Activated naive CD8-positive, alpha-beta T cell treated with anti-CD3 and anti-CD28 coated beads for 36 hours (primary cell): ENCODE data around the gene JADE1. TPM values are rescaled to one million over a fixed set of nuclear protein-coding genes. Genes with fewer than 3 reads are reported as not detected.

ENCODE experiments used
- DNase-seq: peaks from one replicate; pipeline ENCODE4 v3.0.0; 2021
- H3K27ac Mint-ChIP-seq: one replicate; pipeline ENCODE4 v1.8.0; 2022; ENCODE audit warnings: mild to moderate bottlenecking, moderate library complexity, mixed read lengths
- H3K27me3 Mint-ChIP-seq: one replicate; pipeline ENCODE4 v1.8.0; 2022; ENCODE audit warnings: mild to moderate bottlenecking, mixed read lengths
- H3K36me3 Mint-ChIP-seq: one replicate; pipeline ENCODE4 v1.8.0; 2021; ENCODE audit warnings: mild to moderate bottlenecking, mixed read lengths
- H3K4me1 Mint-ChIP-seq: one replicate; pipeline ENCODE4 v1.8.0; 2021; ENCODE audit warnings: mixed read lengths
- H3K4me3 Mint-ChIP-seq: one replicate; pipeline ENCODE4 v1.8.0; 2022; ENCODE audit warnings: mild to moderate bottlenecking, moderate library complexity, mixed read lengths
- H3K9me3 Mint-ChIP-seq: one replicate; pipeline ENCODE4 v1.8.0; 2022; ENCODE audit warnings: mixed read lengths
- total RNA-seq, 2 experiments: library from RNA; stranded (reverse); gene quantifications; one replicate each; pipeline ENCODE4 v1.2.3, GENCODE V29; 2021

The JADE1 gene
- total RNA-seq, 2 experiments from 2014 or later = 29.7 to 31.5 TPM

DNA sequence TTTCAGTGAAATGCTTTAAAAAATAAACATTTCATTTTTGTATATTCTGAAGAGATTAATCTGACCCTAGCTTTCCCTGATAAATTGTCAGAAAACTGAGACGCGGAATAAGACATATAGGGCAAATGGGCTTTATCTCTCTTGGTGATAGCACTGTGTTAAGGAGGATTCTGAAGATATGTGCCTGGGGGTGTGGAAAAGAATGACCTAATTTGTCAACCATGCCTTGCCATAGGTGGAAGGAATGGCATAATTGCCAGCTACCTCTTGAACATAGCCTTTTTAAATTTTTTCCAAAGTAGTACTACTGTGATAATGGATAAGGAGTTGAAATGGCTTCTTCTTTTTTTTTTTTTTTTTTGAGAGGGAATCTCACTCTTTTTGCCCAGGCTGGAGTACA is 11.7 kb downstream of the JADE1 start:
- Mint-ChIP-seq H3K4me3 (no peak overlapping the region), H3K36me3 (peaks cover 28% of the 10 kb centered on the region), H3K27me3 (no peaks in the 10 kb centered on the region), H3K9me3 (no peaks in the 10 kb centered on the region), H3K27ac (no peak overlapping the region), H3K4me1 (peaks cover 69% of the 10 kb centered on the region)
- DNase-seq = no peak

DNA sequence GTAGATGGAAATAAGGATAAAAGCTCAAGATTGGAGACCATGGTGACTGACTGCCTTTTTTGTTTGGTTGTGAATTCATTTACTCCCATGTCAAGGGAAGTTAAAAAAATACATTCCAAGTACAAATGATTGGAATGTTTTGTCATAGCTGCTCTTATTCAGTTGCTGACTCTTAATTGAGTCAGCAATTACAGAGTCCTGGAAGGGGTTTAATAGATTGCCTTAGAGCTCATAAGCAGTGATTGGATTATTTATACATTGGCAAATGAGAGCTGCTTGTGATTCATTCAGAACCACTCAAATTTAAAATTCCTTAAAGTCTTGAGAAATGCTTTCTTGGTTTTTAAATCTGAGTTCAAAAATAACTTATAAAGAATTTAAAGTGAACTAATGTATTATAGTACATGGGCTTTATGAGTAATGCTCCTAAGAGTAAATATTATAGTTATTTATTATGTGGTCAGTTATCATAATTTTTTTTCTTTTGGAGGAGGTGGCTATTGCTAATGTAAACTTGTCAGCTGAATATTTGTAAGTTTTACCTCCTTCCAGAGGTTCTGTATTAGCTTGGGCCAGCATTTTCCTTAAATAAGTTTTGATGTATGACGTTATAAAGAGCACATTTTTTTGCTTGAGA is 13.6 kb downstream of the JADE1 start:
- H3K36me3 Mint-ChIP-seq = peaks cover 33% of the 10 kb centered on the region
- DNase-seq = no peak
- no peaks in the 10 kb centered on the region for H3K27me3 Mint-ChIP-seq
- H3K4me3 Mint-ChIP-seq = no peak overlapping the region
- peaks cover 74% of the 10 kb centered on the region for H3K4me1 Mint-ChIP-seq
- H3K9me3 Mint-ChIP-seq = no peaks in the 10 kb centered on the region
- no peak overlapping the region for H3K27ac Mint-ChIP-seq

DNA sequence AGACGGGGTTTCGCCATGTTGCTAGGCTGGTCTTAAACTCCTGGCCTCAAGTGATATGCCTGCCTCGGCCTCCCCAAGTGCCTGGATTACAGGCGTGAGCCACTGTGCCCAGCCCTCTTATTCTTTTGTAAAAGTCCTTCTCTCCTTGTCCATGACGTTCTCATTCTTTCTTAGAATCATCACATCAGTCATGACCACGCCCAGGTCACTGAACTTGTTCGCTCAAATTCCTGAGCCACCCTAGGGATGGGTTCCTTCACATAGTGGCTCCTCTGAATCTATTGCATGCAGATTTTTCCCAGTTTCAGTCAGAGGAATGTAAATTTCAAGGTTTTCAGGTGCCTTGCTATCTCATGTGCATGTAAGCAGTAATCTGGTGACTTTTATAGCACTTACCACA is 15.7 kb downstream of the JADE1 start:
- Mint-ChIP-seq H3K36me3 (peaks cover 38% of the 10 kb centered on the region), H3K4me1 (peaks cover 67% of the 10 kb centered on the region), H3K9me3 (no peaks in the 10 kb centered on the region), H3K27ac (no peak overlapping the region), H3K27me3 (no peaks in the 10 kb centered on the region), H3K4me3 (no peak overlapping the region)
- DNase-seq = no peak

DNA sequence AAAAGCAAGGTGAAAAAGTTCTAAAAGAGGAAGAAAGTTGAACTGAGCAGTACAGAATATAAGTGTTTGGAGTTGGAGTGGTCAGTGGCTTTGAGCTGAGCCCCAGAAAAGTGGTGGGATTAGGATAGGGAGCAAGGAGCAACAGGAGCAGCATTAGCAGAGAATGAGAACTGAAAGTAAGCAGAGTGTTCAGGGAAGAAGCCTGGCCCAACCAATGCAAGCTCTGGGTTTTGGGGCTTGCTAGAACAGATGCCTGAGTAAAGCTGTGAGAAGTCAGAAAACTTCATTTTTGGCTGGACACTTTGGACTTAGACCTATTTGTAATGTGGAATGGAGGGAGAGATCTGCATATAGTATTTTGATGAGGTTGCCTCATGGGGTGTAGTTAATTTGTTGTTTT is 17.8 kb downstream of the JADE1 start:
- Mint-ChIP-seq H3K27ac (no peak overlapping the region), H3K9me3 (no peaks in the 10 kb centered on the region), H3K4me1 (peaks cover 63% of the 10 kb centered on the region), H3K4me3 (no peak overlapping the region), H3K27me3 (no peaks in the 10 kb centered on the region), H3K36me3 (peaks cover 38% of the 10 kb centered on the region)
- no peak for DNase-seq

DNA sequence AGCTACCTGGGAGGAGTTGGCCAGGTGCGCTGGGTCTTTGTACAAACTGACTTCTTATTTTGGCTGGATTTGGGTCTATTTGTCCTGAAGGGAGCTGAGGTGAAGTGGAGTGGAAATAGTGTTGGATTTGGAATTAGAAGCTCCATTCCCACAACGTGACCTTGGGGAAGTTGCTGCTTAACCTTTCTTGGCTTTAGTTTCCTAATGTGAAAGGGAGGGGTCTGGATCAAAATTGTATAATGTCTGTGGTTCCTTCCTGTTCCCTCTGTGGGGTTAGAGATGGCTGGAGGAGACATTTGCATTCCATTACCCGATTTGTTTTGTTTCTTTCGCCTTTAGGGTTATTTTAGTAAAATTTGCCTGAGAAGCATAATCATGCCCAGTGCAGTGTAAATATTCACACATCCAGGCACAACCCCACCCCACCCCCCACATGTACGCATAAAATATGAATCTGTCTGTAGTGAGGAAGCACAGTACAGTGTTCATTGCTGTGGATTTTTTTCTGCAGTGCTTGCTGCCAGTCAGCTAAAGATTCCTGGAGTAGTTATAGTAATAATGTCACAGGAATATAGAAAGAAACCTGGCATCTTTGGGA is 21.5 kb downstream of the JADE1 start:
- peaks cover 39% of the 10 kb centered on the region for H3K36me3 Mint-ChIP-seq
- no peaks in the 10 kb centered on the region for H3K27me3 Mint-ChIP-seq
- no peak overlapping the region for H3K27ac Mint-ChIP-seq
- H3K4me1 Mint-ChIP-seq = peaks cover 48% of the 10 kb centered on the region
- no peak overlapping the region for H3K4me3 Mint-ChIP-seq
- no peak for DNase-seq
- H3K9me3 Mint-ChIP-seq = no peaks in the 10 kb centered on the region

DNA sequence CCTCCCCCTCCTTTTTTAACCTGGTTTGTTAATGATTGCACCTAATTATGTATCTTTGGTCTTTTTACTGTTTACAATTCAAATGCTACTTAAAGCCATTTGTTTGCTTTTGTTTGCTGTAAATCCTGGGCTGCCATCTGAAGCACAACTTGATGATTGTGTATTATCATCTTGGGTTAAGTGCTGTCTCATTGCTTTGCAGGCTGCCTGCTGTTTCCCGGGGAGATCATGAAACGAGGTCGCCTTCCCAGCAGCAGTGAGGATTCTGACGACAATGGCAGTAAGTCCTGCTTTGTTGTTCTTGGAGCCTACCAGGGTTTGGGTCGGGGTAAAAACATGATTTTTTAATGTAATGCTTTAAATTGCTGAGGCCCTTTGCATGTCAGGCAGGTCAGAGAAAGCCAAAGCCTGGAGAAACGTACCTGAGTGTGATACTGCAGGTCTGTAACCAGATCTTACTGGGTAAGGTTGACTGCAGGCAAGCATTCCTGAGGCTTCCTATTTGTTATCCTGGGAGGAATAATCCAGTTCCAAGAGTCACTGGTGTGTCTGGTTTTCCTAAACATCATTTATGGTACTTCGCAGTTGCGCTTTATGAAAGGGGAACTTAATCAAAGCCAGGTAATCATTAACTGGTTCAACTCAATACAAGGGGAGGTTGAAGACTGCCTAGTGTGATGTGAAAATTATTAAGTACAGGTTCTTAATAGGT is 22.2 kb downstream of the JADE1 start:
- peaks cover 38% of the 10 kb centered on the region for H3K36me3 Mint-ChIP-seq
- no peaks in the 10 kb centered on the region for H3K27me3 Mint-ChIP-seq
- no peak overlapping the region for H3K4me3 Mint-ChIP-seq
- no peak for DNase-seq
- H3K27ac Mint-ChIP-seq = no peak overlapping the region
- H3K9me3 Mint-ChIP-seq = no peaks in the 10 kb centered on the region
- H3K4me1 Mint-ChIP-seq = peaks cover 46% of the 10 kb centered on the region

DNA sequence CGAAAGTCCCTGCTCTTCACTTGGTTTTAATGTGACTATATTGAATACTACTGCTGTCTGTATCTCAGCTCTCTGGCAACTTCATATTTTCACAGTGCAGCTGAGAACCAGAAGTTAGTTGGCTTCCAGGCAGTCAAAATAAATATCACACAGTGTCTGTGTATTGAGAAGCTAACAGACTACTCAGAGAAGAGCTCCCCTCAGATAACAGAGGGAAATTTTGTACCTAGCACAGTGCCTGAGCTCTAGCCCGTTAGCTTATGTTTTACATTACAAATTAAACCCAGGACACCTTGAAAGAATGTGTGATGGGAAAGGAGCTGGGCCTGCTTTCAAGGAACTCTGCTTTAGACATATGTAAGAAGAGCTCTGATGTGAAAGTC is 22.7 kb downstream of the JADE1 start:
- Mint-ChIP-seq H3K36me3 (peaks cover 32% of the 10 kb centered on the region), H3K4me3 (no peak overlapping the region), H3K27me3 (no peaks in the 10 kb centered on the region), H3K4me1 (peaks cover 45% of the 10 kb centered on the region), H3K27ac (peak overlapping the region; percentile 9), H3K9me3 (no peaks in the 10 kb centered on the region)
- DNase-seq = no peak

DNA sequence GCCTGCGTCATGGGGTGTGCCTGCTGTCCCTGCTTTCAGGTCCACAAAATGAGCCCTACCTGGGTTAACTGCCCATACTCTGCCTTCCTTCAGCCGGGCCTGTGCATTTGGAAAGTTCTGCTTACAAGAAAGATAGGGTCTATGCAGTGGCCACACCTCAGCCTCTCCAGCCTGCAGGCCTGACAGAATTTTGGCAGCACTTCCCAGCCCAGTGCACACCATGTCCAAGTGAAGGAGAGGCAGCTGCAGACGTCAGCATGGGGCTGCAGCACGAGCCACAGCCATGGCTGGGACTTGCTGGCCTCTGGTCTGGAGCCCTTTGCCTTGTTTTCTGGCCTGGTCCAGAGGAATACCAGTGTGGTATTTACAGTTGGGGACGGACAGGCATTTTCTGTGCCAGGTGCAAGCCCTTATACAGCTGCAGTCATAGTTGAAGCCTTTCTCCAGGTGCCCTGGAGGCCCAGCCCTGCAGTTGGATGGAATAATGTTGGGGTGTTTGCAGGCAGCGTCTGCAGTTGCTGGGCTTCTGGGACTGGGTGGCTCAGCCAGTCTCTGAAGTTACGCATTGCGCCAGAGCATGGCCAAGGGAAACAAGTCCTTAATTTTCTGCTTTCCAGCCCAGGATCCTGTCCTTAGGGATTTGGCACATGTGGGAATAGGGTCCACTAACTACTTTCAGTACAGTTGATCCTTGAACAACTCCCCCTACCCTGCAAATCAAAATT is 26.2 kb downstream of the JADE1 start:
- Mint-ChIP-seq H3K27ac (peak overlapping the region; percentile 29), H3K9me3 (no peaks in the 10 kb centered on the region), H3K4me3 (no peak overlapping the region), H3K36me3 (peaks cover 5% of the 10 kb centered on the region), H3K4me1 (peaks cover 46% of the 10 kb centered on the region), H3K27me3 (no peaks in the 10 kb centered on the region)
- DNase-seq = no peak

DNA sequence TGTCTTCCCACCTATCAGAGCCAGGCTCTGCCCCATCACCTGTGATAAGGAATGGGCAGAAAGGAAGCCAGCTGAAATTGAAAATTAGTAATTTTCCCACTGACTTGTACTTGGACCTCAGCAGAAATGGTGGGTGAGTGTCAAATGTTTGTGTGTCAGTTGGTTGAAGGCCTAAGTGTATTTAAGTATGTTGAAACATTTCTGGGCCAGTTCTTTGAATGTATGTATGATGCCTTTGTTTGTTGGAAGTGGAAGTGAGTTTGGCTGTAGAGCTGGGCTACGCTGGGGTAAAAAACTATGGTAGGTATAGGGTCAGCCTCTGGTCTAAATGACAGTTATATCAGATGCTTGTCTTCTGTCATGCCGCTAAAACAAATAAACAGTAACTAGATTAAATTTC is 27.7 kb downstream of the JADE1 start:
- H3K27ac Mint-ChIP-seq = no peak overlapping the region

DNA sequence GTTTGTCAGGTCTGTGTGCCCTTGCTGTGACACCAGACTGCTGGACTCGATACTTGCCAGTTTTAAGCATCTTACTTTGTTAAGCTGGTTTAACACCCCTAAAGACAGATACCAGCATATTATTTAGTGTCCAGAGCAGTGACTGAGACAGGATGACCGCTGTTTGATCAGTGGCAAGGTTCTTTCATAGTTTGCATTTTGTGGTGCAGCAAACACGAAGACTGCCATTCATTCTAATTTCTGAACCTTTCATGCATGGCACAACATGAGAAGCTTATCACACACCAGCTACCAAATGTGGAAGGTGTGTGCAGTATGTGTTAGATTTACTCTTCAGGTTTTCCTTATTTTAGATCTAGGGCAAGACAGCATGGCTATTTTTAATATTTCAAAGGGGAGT is 28.2 kb downstream of the JADE1 start:
- H3K27me3 Mint-ChIP-seq = no peaks in the 10 kb centered on the region
- DNase-seq = no peak
- no peak overlapping the region for H3K27ac Mint-ChIP-seq
- no peaks in the 10 kb centered on the region for H3K9me3 Mint-ChIP-seq
- peaks cover 7% of the 10 kb centered on the region for H3K36me3 Mint-ChIP-seq
- peaks cover 43% of the 10 kb centered on the region for H3K4me1 Mint-ChIP-seq
- no peak overlapping the region for H3K4me3 Mint-ChIP-seq

More for the DNA sequence above, 27.7 kb downstream of the JADE1 start:
- H3K36me3 Mint-ChIP-seq = peaks cover 7% of the 10 kb centered on the region
- H3K27me3 Mint-ChIP-seq = no peaks in the 10 kb centered on the region
- peaks cover 46% of the 10 kb centered on the region for H3K4me1 Mint-ChIP-seq
- no peak for DNase-seq
- no peaks in the 10 kb centered on the region for H3K9me3 Mint-ChIP-seq
- H3K4me3 Mint-ChIP-seq = no peak overlapping the region

DNA sequence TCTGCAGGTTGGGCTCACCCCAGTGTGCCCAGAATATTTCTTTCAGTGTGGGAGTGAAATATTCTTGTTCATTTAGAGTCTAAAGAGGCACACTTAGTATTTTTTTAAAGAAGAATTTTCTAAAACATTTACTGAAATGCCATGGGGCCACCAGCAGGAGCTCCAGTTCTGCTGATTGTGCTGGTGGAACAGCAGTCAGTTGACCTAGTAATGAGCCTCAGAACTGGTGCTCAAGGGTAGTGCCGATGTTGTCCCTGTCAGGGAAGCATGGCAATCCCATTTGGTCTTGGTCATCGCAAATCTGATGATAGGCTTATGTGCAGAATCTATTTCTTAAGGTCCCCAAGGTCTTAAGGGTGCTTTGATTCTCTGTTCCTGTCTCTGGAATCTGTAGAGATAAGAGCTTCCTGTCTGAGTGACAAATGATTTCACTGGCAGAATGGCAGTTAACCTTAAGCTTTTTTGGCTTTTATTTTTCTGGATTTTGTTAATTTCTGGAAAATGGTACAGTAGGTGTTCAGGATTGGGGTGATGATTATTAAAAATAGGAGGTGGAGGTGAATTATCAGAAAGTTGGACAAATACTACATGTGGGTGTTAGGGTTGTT is 31.3 kb downstream of the JADE1 start:
- H3K36me3 Mint-ChIP-seq = peaks cover 12% of the 10 kb centered on the region
- H3K4me1 Mint-ChIP-seq = peaks cover 39% of the 10 kb centered on the region

DNA sequence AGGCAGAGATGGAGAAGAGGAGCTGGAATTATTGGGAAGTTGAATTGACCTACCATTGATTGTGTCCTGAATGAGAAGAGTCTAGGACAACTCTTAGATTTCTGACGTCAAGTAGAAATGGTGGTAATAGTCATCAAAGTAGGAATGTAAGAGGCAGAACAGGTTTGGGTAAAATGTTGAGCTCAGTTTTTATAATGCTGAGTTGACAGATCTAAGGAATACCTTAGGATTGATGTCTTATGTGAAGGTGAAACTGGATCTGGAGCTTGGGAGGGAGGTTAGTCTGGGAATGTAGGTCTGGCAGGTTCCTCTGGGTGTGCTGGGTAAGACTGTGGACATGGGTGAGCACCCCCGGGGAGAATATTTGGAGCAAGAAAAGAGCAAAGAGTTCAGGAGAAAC is 31.9 kb downstream of the JADE1 start:
- Mint-ChIP-seq H3K4me1 (peaks cover 37% of the 10 kb centered on the region), H3K27ac (no peak overlapping the region), H3K4me3 (no peak overlapping the region)

More for the DNA sequence above, 31.3 kb downstream of the JADE1 start:
- H3K4me3 Mint-ChIP-seq = no peak overlapping the region
- no peak for DNase-seq
- H3K9me3 Mint-ChIP-seq = no peaks in the 10 kb centered on the region
- no peaks in the 10 kb centered on the region for H3K27me3 Mint-ChIP-seq
- no peak overlapping the region for H3K27ac Mint-ChIP-seq

DNA sequence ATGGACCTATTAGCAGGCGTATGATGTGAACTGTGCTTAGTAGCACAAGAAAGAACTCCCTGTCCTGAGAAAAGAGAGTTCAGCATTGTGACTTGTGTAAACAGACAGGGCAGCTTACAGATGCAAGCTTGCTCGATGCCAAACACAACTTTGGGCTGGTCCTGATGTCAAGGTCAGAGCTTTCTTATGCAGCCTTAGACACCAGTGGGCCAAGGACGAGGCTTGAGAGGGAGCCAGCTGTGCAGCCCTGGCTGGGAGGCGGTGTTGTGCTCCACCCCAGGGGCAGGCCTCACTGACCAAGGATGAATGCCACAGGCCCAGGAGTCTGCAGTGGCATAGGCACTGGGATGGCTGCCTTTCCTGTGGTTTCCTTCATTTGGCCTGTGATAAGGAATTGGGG is 35.4 kb downstream of the JADE1 start:
- Mint-ChIP-seq H3K36me3 (peaks cover 30% of the 10 kb centered on the region), H3K27ac (no peak overlapping the region), H3K9me3 (no peaks in the 10 kb centered on the region), H3K4me3 (no peak overlapping the region), H3K4me1 (peaks cover 18% of the 10 kb centered on the region), H3K27me3 (no peaks in the 10 kb centered on the region)
- no peak for DNase-seq

More for the DNA sequence above, 31.9 kb downstream of the JADE1 start:
- peaks cover 17% of the 10 kb centered on the region for H3K36me3 Mint-ChIP-seq
- H3K9me3 Mint-ChIP-seq = no peaks in the 10 kb centered on the region
- DNase-seq = no peak
- no peaks in the 10 kb centered on the region for H3K27me3 Mint-ChIP-seq

DNA sequence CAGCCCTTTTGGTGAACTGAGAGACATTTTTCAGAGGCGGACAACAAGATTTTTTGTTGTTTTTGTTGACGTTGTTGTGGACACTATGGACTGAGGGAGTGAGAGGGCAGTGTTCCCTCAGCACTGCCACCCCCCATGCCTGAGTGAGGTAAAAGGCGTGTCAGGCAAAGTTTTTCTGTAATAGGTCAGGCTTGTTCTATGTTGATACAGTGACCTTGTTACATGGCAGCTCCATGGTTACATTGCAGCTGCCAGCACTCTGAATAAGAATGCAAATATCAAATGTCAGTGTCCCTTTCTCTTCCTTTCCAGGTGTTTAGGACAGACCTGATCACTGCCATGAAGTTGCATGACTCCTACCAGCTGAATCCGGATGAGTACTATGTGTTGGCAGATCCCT is 36.6 kb downstream of the JADE1 start:
- H3K27me3 Mint-ChIP-seq = no peaks in the 10 kb centered on the region
- H3K9me3 Mint-ChIP-seq = no peaks in the 10 kb centered on the region
- DNase-seq = no peak
- peaks cover 34% of the 10 kb centered on the region for H3K36me3 Mint-ChIP-seq
- no peak overlapping the region for H3K27ac Mint-ChIP-seq
- peaks cover 12% of the 10 kb centered on the region for H3K4me1 Mint-ChIP-seq
- H3K4me3 Mint-ChIP-seq = no peak overlapping the region
